GOT3 (cell line): ENCODE results near the gene DRC7.
"Not testable (repeated sequence)": the region's sequence is repeated elsewhere in the genome, so short reads cannot be mapped to it uniquely, and the experiment has no call there.

Experiments used
- DNase-seq: peaks from one replicate; lab custom pipeline; 2025; ENCODE audit warnings: mixed read lengths; lab: John Stamatoyannopoulos, UW

DRC7 gene

DNA sequence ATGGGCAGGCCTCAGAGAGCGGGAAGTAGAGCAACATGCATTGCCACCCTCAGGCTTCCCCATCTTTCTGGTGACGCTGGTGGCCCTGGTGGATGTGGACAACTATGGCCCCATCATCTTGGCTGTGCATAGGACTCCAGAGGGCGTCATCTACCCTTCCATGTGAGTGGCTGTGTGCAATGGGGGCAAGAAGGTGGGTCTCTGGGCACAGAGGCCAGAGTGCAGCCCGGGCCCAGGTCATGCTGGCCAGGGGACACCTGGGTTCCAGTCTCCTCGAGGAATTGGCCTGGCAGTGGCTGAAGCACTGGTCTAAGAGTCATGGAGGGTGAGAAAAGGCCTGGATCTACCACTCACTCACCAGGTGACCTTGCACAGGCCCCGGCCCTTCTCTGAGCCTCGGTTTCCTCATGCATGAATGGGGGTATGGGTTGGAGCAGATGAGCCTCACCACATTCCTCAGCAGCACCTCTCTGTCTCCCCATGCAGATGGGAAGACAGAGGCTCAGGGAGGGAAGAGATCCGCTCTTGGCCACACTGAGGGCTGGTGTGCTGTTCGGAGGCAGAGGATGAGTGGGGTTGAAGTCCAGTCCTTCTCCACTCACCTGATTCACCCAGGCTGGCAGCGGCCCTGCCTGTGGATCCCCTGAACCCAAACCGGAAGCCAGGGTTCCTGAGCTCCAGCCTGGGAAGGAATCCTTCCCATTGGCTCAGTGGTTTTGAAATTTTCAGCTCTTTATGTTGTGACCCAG lies 33.7 kb upstream of the DRC7 start:
- DNase-seq, result no peak

DNA sequence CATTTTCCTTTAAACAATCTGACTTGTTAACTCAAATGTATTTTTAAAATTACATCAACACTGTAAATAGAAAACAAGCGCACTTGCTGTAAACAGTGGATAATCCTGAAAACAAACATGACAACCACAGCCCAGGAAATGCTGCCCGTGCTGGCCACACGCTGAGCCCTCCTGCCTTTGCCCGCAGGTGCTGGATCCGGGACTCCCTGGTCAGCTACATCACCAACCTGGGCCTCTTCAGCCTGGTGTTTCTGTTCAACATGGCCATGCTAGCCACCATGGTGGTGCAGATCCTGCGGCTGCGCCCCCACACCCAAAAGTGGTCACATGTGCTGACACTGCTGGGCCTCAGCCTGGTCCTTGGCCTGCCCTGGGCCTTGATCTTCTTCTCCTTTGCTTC lies 33.1 kb upstream of the DRC7 start:
- no peak for DNase-seq

DNA sequence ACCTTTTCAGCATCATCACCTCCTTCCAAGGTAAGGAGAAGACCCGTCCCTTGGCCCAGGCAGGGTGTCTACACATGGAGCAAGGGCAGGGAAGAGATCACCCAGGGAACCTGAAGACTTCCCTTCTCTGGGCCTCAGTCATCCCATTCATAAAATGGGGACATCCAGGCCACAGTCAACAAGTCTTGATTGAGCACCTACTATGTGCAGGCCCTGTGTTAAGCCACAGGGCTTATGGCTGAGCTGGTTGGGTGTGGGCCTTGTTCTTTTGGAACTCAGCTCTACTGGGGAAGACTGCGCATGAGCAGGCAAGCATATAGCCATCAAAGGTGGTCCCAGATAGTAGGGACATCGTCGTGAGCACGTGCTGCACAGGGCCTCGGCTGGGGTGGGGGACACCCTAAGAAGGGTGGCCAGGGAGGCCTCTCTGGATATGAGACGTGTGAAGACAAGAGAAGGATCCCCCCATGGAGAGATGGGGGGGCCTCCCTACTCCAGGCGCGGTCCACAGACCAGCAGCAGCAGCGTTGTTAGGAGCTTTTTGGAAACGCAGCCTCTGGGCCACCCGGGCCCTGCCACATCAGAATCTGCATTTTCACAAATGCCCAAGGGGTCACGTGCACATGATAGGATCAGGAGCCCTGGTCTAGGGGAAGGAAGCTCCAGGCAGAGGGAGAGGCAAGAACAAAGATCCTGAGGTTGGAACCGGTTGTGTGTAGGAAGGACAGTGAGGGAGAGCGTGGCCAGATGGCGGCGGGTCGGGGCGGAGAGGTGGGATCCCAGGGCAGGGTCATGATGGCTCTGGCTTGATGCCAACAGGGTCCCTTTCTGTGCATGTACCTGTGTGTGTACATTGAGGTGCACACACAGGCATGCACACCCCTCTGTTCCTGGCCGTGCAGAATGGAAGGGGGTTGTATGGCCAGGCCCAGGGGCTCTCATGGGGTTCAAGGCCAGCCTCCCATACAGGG lies 32.4 kb upstream of the DRC7 start:
- DNase-seq, result no peak

DNA sequence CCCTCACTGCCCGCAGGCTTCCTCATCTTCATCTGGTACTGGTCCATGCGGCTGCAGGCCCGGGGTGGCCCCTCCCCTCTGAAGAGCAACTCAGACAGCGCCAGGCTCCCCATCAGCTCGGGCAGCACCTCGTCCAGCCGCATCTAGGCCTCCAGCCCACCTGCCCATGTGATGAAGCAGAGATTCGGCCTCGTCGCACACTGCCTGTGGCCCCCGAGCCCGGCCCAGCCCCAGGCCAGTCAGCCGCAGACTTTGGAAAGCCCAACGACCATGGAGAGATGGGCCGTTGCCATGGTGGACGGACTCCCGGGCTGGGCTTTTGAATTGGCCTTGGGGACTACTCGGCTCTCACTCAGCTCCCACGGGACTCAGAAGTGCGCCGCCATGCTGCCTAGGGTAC lies 31.2 kb upstream of the DRC7 start:
- no peak for DNase-seq

DNA sequence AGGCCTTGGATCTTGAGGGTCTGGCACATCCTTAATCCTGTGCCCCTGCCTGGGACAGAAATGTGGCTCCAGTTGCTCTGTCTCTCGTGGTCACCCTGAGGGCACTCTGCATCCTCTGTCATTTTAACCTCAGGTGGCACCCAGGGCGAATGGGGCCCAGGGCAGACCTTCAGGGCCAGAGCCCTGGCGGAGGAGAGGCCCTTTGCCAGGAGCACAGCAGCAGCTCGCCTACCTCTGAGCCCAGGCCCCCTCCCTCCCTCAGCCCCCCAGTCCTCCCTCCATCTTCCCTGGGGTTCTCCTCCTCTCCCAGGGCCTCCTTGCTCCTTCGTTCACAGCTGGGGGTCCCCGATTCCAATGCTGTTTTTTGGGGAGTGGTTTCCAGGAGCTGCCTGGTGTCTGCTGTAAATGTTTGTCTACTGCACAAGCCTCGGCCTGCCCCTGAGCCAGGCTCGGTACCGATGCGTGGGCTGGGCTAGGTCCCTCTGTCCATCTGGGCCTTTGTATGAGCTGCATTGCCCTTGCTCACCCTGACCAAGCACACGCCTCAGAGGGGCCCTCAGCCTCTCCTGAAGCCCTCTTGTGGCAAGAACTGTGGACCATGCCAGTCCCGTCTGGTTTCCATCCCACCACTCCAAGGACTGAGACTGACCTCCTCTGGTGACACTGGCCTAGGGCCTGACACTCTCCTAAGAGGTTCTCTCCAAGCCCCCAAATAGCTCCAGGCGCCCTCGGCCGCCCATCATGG lies 30.5 kb upstream of the DRC7 start:
- no peak for DNase-seq

DNA sequence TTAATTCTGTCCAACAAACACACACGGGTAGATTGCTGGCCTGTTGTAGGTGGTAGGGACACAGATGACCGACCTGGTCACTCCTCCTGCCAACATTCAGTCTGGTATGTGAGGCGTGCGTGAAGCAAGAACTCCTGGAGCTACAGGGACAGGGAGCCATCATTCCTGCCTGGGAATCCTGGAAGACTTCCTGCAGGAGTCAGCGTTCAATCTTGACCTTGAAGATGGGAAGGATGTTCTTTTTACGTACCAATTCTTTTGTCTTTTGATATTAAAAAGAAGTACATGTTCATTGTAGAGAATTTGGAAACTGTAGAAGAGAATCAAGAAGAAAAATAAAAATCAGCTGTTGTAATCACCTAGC lies 30.0 kb upstream of the DRC7 start:
- DNase-seq, result no peak

DNA sequence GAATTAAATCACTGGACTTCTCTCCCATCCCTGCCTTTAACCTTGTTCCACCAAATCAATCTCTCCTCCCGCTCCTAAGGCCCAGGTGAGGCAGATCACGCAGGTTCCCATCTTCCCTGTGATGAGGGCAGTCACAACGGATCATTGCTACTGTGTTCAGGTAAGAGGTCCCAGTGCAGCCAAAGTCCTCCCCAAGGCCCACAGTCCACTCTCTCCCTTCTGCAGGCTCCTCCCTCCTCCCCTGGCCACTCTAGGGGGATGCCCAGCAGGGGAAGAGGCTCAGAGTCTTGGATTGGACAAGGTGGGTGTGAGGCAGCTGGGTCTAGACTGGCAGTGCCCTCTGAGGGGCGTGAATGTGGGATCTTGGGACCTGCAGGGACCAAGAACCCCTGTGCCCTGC lies 29.1 kb upstream of the DRC7 start:
- DNase-seq, result no peak

DNA sequence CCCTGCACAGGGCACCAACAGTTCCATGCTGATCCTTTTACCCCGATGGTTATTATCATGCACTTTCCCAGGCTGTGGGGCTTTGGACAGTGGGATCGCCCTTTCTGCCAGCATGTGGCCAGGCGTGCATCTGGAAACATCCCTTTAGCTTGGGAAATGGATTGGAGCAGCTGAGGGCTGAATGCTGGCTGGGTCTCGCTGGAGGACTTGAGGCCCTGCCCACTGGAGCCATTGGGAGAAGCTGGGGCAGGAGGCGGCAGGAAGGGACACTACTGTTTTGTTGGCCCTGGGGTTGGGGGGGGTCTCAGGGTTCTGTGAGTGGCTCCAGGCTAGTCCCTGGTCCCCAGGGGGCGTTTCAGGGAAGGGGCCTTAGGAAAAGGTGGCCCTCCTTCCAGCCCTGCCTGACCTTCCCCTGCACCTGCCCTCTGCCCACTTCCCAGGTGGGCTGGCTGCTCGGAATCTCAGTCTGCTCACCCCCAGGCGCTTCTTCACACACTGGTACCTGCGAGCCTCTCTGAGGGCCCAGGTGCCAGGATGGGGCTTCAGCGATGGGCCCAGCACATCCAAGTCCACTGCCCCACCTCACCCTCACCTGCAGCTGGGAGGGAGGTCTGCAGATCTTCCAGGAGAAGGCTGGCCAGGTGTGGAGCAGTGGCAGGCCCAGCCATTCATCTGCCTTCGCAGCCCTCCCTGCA lies 28.1 kb upstream of the DRC7 start:
- DNase-seq, result no peak

DNA sequence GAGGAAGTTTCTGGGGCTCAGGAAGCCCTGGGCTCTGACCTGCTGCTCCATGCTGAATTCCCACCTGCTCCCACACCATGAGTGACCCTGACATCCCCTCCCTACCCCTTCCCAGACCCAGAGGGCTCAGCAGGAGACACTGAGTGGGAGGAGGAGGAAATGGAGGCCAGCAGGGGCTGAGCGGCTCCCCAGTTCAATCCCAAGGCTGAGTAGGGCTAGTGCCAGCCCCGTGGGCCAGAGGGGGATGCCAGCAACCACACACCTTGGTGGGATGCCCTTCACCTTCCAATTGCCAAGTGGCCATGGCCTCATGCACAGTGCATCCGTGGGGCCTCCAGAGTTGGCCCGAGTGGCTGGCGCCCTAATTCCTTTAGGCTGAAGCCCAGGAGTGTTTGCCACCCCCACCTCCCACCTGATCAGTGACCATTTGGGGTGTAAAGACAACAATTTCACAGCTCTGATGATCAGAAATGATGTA lies 27.5 kb upstream of the DRC7 start:
- DNase-seq, result no peak

DNA sequence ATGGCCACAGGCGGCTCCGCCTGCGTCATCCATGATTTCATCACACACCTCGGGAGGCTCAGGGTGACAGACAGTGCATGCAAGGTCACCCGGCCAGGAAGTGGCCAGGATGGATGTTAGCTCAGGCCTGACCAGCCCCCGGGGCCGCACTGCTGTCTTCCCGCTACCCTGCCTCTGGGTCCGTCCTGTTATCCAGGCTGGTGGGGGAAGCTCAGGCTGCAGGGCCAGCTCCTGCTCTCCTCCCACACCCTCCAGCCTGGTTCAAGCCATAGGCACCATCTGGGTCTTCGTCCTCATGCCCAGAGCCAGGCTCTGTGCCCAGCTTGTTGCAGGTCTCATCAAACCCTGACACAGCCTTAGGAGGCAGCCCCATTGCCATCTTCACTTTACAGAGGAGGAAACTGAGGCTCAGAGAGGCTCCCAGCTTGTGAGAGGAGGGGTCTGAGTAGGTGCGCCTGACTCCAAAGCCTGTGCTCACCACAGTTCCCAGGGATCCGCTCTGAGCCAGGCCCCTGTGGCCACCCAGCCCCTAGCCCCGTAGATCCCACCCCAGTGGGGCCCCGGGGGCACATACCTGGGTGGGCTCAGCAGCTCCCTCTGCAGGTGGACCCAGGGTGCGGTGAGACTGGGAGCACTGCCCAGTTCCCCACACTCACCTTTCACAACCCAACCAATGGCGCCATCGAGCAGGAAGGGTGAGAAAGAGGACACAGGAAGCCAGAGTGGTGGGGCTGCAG lies 26.9 kb upstream of the DRC7 start:
- DNase-seq, result no peak

DNA sequence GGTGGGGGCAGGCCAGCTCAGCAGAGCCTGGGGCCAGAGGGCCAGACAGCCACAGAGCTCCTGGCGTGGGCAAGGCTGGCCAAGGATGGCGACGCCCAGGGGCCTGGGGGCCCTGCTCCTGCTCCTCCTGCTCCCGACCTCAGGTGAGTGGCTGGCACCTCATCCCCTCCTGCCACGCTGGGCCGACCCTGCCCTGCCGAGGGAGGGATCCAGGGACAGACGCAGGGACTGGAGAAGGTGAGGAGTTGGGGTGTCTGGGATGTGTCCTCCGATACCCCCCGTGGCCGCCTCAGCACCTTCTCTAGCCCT lies 26.4 kb upstream of the DRC7 start, which contains the start of gene ADGRG3:
Gene ADGRG3, plus strand, starts transcription at position 44 of the 309 bp plus-strand sequence. Its CDS starts 42 bp downstream, at position 86.
- no peak for DNase-seq

DNA sequence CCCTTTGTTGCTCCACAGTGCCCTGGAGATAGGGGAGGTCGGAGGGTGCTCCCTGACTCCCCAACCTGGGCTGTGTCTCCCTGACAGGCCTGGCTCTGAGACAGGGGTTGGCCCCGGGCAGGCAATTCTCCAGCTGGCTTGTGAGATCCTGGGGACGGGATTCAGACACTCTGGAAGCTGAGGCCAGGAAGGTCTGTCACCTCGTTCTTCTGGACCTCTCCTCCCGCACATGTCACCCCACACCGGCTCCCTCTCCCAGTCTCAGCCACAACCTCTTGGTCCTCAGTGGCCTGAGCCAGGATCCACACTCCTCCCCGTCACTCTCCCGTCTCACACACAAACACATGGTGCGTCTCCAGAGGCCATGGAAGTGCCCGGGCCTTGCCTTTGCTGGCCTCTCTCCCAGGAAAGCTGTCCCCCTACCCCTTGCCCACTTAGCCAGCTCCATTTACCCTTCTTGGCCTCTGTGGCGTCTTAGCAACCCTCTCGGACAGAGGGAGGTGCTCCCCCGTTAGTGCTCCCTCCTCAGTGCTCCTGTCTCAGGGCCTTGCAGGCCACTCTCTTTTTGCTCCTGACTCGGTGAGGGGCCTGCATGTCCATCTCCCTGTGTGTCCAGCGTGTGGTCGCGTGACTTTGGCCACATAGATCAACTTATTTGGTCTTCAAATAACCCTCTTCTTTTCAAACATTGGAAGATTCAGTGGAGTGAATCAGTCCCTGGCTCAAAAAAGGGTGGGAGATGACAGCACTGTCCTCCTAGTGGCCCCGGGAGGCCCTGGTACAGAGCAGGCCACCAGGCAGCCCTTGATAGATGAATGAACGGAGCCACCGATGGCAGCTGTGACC lies 25.8 kb upstream of the DRC7 start:
- no peak for DNase-seq

DNA sequence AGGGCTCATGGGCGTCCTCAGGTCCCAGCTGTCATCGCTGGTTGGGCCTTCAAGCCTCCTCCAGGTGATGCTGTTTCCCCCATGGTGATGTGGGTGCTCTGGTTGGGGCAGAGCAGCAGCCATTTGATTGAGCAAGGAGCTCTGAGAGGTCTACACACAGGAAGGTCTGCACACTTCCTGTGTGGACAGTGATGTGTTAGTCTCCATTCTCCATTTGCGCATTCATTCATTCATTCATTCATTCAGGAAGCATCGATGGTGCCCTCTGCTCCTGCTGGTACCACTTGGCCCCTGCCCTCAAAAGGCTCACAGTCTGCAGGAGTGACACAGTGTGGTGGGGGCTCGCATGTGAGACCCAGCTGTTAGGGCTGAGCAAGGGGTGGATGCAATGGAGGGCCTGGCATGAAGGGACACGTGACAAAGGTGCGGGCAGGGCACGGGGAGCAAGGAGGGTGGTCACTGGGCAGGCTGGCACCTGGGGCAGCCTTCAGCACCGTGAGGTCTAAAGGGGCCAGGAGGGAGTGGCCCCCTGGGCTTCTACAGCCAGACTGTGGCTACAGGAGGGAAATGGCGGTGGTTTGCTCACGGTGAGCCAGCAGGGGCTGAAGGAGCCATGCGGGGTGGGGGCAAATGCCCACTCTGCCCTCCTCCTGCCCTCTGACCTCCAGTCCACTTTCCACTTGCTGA lies 25.0 kb upstream of the DRC7 start:
- no peak for DNase-seq

DNA sequence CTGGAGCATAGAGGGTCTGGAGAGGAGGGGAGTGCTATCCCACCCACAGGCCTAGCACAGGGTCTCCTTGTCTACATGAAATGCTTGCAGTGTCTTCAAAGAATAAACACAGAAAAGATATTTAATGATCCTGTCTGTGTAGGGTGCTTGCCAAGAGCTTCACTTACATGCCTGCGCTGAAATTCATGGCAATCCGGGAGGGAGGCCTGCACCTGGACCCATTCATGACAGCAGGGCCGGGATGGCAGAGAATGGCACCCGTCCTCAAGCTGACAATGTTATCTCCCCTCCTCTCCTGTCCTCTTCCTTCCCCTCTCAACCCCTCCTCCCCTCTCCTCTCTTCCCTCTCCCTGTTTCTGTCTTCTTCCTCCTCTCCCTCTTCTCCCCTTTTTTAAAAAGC lies 24.4 kb upstream of the DRC7 start:
- DNase-seq, result no peak

DNA sequence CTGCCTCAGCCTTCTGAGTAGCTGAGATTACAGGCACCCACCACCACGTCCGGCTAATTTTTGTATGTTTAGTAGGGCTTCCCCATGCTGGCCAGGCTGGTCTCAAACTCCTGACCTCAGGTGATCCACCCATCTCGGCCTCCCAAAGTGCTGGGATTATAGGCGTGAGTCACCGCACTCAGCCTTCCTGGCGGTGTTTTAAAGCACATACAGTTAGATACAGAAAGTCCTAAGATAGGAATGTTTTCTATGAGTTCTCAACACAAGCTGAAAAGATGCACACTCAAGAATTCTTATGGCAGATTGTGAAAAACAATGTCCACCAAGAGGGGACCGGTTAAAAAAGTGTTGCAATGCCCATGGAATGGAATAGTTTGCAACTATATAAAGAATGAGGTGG lies 23.2 kb upstream of the DRC7 start:
- DNase-seq, result not testable (repeated sequence)

DNA sequence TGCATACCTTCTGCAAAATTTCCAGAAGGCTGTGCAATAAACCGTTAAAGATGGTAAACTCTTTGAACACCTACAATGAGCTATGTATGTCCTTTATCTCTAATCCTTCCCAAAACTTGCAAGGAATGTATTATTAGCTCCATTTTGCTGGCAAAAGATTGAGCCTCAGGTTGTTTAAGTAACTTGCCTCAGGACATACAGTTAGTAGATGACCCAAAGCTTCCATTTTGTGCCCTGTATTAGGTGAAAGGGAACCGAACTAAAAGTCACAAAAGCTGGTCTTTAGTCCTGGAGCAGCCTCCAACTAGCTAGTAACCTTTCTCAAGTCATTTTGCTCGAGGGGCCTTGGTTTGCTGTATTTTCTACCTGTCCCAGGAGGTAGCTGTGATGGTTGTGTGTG lies 22.2 kb upstream of the DRC7 start:
- no peak for DNase-seq

DNA sequence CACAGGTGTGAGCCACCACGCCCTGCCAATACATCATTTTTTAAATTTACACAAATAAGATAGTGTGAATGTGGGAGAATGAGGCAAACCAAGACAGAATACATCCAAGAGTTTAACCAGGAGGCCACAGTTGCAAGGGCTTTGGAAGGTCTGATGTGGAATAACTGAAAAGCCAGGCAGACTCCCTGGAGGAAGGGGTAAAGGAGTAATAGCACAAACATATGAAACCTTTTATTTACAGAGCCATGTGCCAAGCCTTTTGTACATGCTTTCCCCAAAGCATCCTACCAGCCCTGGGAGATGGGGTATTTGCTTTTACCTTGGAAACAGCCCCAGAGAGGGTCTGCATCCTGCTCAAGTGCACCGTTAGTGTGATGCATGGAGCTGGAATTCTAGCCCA lies 21.8 kb upstream of the DRC7 start:
- no peak for DNase-seq

DNA sequence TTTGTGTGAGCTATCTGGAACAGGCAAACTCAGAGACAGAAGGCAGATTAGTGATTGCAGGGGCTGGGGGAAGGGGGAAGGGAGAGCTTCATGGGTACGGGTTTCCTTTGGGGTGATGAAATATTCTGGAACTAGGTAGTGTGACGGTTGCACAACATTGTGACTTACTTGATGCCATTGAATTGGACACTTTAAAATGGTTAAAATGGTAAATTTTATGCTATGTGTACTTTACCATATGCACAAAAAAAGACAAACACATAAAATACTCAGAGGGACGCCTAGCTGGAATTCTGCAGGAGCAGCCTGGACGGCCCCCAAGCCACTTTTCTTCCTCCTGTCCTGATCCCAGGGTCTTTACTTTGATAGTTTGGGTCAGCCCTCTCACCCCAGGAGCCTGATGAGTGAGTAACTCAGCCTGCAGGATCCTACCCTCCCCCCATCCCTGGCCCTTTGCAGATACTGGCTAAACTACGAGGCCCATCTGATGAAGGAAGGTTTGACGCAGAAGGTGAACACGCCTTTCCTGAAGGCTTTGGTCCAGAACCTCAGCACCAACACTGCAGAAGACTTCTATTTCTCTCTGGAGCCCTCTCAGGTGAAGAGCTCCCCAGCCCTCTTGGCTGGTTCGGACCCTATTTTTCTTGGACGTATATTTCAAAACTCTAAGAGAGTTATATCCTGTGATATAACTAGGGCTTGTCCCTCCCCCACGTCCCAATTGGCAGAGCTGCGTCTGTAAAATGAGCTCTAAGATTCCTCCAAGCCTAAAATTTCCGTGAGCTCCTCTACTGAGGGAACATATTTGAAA lies 18.7 kb upstream of the DRC7 start:
- no peak for DNase-seq

DNA sequence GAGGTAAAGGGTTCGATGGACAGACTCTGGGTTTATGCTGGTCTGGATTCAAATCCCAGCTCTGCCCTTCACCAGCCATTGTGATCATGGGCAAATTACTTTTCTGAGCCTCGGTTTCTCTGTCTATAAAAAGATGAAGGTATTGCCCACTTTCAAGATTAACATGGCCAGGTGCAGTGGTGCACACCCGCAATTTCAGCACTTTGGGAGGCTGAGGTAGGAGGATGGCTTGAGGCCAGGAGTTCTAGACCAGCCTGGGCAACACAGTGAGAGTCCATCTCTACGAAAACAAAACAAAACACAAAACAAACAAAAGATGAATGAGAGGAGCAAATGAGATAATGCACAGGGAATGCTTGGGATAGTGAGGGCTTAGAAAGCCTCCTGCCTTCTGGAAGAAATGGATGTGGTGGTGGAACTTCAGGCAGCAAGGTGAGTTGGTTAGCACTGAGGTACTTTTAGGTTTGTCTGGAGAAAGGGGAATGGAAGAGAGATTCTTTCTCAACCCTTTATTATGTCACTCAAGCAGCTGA lies 18.0 kb upstream of the DRC7 start:
- no peak for DNase-seq
